ENCODE data around the gene LMTK3. TPM values are rescaled to one million over a fixed set of nuclear protein-coding genes. Genes with fewer than 3 reads are reported as not detected.

Gene LMTK3
- total and polyA plus RNA-seq, 2 of the 13 experiments (the other 11 are each of a cell fraction or from before 2014, with no cell fraction given), result 0.18 to 0.29 TPM

- peak; percentile 28; the same call in 1 of the 2 replicates for TF ChIP-seq STAG1 (CRISPR knock-in tag; IDR thresholded peaks at IDR 0.05)
- peak in 1 of 2 experiments; percentile 43; a peak in 1 of 4 replicates for TF ChIP-seq REST (IDR thresholded peaks at IDR 0.05; ENCODE audit: borderline replicate concordance in 1 of 2, low read depth in 1 of 2, low read length in 2 of 2)
- TF ChIP-seq ZNF101 (CRISPR knock-in tag; IDR thresholded peaks at IDR 0.05; ENCODE audit: borderline replicate concordance, low read depth), result no peak
- peak; percentile 81 for TF ChIP-seq KDM2A (CRISPR knock-in tag; IDR thresholded peaks at IDR 0.05; ENCODE audit: borderline replicate concordance, low read depth)
- peak; percentile 54 for TF ChIP-seq ATF3 (CRISPR knock-in tag; IDR thresholded peaks at IDR 0.05)
- TF ChIP-seq ZNF780A (CRISPR knock-in tag; IDR thresholded peaks at IDR 0.05), result no peak
- TF ChIP-seq BORCS8-MEF2B (CRISPR knock-in tag; IDR thresholded peaks at IDR 0.05), result peak; percentile 53; the same call in 1 of the 2 replicates
- TF ChIP-seq ZNF484 (CRISPR knock-in tag; IDR thresholded peaks at IDR 0.05; ENCODE audit: borderline replicate concordance, low read depth), result no peak
- TF ChIP-seq PCBP1 (IDR thresholded peaks at IDR 0.05; ENCODE audit: borderline replicate concordance, low read depth, low read length), result peak; percentile 65; the same call in 1 of the 2 replicates
- TF ChIP-seq SP140L (CRISPR knock-in tag; IDR thresholded peaks at IDR 0.05; ENCODE audit: borderline replicate concordance), result 0 out of 2 replicates have a peak, but pooled peaks have one; percentile 53
- TF ChIP-seq ZNF253 (CRISPR knock-in tag; IDR thresholded peaks at IDR 0.05; ENCODE audit: borderline replicate concordance), result peak; percentile 58; the same call in 1 of the 2 replicates
- TF ChIP-seq DR1 (CRISPR knock-in tag; IDR thresholded peaks at IDR 0.05), result no peak
- no peak for TF ChIP-seq ZHX2 (IDR thresholded peaks at IDR 0.05; ENCODE audit: low read depth)
- TF ChIP-seq ZHX2 (CRISPR knock-in tag; IDR thresholded peaks at IDR 0.05; ENCODE audit: borderline replicate concordance), result no peak
- no peak for TF ChIP-seq ATAD3A (CRISPR knock-in tag; IDR thresholded peaks at IDR 0.05)
- TF ChIP-seq SRSF1 (optimal IDR thresholded peaks at IDR 0.05; ENCODE audit: low read depth, low read length), result peak; percentile 52
- peak; percentile 68; the same call in 1 of the 2 replicates for TF ChIP-seq TFAP4 (IDR thresholded peaks at IDR 0.05; ENCODE audit: borderline replicate concordance, low read depth)
- TF ChIP-seq KLF16 (CRISPR knock-in tag; IDR thresholded peaks at IDR 0.05), result peak in 1 of 2 experiments; percentile 90; a peak in 1 of 4 replicates
Measured at GRCh38 chr19:48558018-48558684, 46.5 kb upstream of the LMTK3 start (continued).

Measured in HepG2 (cell line).